Right atrium auricular region (tissue), 2 donors: ENCODE results near the gene UBE2L3. TPM values are rescaled to one million over a fixed set of nuclear protein-coding genes. Genes with fewer than 3 reads are reported as not detected.
"Not testable (repeated sequence)": the region's sequence is repeated elsewhere in the genome, so short reads cannot be mapped to it uniquely, and the experiment has no call there.

Source experiments
- DNase-seq: peaks from one replicate; pipeline ENCODE4 v3.0.0-alpha.2; 2019; ENCODE audit warnings: low spot score
- H3K27ac ChIP-seq, 2 donors: fragments of 200-600 bp; sonication (generic); 1 replicate in 1 of 2; 2 replicates in 1 of 2; pipeline ENCODE4 v1.5.1; 2016 to 2019
- H3K27me3 ChIP-seq, 2 donors: fragments of 200-600 bp; sonication (generic); one replicate each; pipeline versions ENCODE4 v1.5.1 to v1.6.0; 2017 to 2019
- H3K36me3 ChIP-seq: fragments of 200-600 bp; sonication (generic); one replicate; pipeline ENCODE4 v1.5.1; 2016
- H3K4me1 ChIP-seq, 2 donors: fragments of 200-600 bp; sonication (generic); one replicate each; pipeline versions ENCODE4 v1.5.1 to v1.6.0; 2017 to 2019
- H3K4me3 ChIP-seq, 2 donors: fragments of 200-600 bp; sonication (generic); 1 replicate in 1 of 2; 2 replicates in 1 of 2; pipeline ENCODE4 v1.5.1; 2017 to 2019; ENCODE audit warnings: mild to moderate bottlenecking in 1 of 2, moderate library complexity in 1 of 2
- H3K9me3 ChIP-seq, 2 donors: fragments of 200-600 bp; sonication (generic); one replicate each; pipeline ENCODE4 v1.5.1; 2019
- total RNA-seq, 2 donors: library from RNA; depleted of rRNA; stranded (reverse); fragments of >200 nt; gene quantifications; one replicate each; pipeline ENCODE4 v1.1.0, GENCODE V29; 2016
- TF ChIP-seq, protein P1 (sequence below), 2 donors: fragments of 200-600 bp; sonication (generic); IDR thresholded peaks; one replicate each; pipeline ENCODE4 v1.5.1; 2019; ENCODE audit warnings: antibody characterized with exemption in 2 of 2

UBE2L3 gene
- total RNA-seq, 2 donors from 2014 or later = 46.9 to 62.2 TPM

GRCh38 chr22:21560657-21561056 is 6.9 kb upstream of the UBE2L3 start:
- H3K9me3 ChIP-seq, H3K27ac ChIP-seq, H3K36me3 ChIP-seq, DNase-seq, H3K4me1 ChIP-seq, H3K4me3 ChIP-seq, H3K27me3 ChIP-seq: not testable (repeated sequence)

DNA sequence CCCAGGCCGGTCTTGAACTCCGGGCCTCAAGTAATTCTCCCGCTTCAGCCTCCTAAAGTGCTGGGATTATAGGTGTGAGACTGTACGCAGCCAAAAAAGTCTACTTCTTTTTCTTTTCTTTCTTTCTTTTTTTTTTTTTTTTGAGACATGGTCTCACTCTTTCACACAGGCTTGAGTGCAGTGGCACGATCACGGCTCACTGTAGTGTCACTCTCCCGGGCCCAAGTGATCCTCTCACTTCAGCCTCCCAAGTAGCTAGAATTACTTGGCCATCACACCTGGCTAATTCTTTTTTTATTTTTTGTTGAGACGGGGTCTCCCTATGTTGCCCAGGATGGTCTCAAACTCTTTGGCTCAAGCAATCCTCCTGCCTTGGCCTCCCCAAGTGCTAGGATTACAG is 3.6 kb upstream of the UBE2L3 start:
- no peak for DNase-seq
- H3K9me3 ChIP-seq = no peaks in the 10 kb centered on the region
- no peaks in the 10 kb centered on the region for H3K27me3 ChIP-seq
- H3K4me1 ChIP-seq = peaks cover 0 to 7% of the 10 kb centered on the region in 2 donors
- TF ChIP-seq, protein P1, sequence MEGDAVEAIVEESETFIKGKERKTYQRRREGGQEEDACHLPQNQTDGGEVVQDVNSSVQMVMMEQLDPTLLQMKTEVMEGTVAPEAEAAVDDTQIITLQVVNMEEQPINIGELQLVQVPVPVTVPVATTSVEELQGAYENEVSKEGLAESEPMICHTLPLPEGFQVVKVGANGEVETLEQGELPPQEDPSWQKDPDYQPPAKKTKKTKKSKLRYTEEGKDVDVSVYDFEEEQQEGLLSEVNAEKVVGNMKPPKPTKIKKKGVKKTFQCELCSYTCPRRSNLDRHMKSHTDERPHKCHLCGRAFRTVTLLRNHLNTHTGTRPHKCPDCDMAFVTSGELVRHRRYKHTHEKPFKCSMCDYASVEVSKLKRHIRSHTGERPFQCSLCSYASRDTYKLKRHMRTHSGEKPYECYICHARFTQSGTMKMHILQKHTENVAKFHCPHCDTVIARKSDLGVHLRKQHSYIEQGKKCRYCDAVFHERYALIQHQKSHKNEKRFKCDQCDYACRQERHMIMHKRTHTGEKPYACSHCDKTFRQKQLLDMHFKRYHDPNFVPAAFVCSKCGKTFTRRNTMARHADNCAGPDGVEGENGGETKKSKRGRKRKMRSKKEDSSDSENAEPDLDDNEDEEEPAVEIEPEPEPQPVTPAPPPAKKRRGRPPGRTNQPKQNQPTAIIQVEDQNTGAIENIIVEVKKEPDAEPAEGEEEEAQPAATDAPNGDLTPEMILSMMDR (IDR thresholded peaks at IDR 0.05) = no peak
- H3K4me3 ChIP-seq = no peak overlapping the region
- H3K36me3 ChIP-seq = no peaks in the 10 kb centered on the region
- no peak overlapping the region for H3K27ac ChIP-seq

DNA sequence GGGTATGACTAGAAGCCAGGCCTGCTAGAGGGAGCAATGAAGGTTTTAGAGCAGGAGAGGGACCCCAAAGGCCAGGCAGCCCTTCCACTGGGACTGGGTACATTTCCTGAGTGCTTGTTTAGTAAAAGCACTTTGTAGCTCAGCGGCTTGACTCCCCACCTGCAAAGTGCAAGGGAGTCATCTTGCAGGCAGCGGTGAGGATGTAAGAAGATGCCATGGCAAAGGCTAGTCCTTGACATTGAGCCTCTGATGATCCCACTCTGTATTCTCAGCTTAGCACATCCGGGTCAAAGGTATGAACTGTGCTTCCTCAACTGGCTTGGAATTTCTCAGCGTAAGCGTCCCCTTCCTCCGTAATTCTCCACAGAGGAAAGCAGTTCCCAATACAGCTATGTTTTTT is 3.1 kb upstream of the UBE2L3 start:
- Histone ChIP-seq H3K4me1 (peaks cover 0 to 12% of the 10 kb centered on the region in 2 donors), H3K27ac (no peak overlapping the region), H3K36me3 (no peaks in the 10 kb centered on the region), H3K4me3 (no peak overlapping the region), H3K9me3 (no peaks in the 10 kb centered on the region), H3K27me3 (no peaks in the 10 kb centered on the region)
- TF ChIP-seq, protein P1 (IDR thresholded peaks at IDR 0.05) = no peak
- DNase-seq = no peak

GRCh38 chr22:21568347-21569075 is 997 bp downstream of the UBE2L3 start:
- H3K9me3 ChIP-seq = no peaks in the 10 kb centered on the region
- H3K4me3 ChIP-seq = peak overlapping the region; percentile 70 to 77
- TF ChIP-seq, protein P1 (IDR thresholded peaks at IDR 0.05) = no peak
- peaks cover 0 to 44% of the 10 kb centered on the region in 2 donors for H3K4me1 ChIP-seq
- H3K27me3 ChIP-seq = no peaks in the 10 kb centered on the region
- H3K27ac ChIP-seq = peak overlapping the region; percentile 87 to 91
- DNase-seq = no peak
- no peaks in the 10 kb centered on the region for H3K36me3 ChIP-seq

DNA sequence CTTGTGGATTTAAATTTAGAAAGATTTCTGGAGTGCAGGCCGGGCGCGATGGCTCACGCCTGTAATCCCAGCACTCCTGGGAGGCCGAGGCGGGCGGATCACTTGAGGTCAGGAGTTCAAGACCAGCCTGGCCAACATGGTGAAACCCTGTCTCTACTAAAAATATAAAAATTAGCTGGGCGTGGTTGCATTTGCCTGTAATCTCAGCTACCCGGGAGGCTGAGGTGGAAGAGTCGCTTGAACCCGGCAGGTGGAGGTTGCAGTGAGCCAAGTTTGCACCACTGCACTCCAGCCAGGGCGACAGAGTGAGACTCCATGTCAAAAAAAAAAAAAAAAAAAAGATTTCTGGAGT is 1.5 kb downstream of the UBE2L3 start:
- Histone ChIP-seq H3K4me3 (peak overlapping the region; percentile 70 to 77), H3K27ac (peak overlapping the region in 1 of 2 donors; percentile 91), H3K4me1 (peaks cover 0 to 50% of the 10 kb centered on the region in 2 donors)
- DNase-seq, H3K36me3 ChIP-seq, H3K9me3 ChIP-seq, H3K27me3 ChIP-seq: not testable (repeated sequence)

DNA sequence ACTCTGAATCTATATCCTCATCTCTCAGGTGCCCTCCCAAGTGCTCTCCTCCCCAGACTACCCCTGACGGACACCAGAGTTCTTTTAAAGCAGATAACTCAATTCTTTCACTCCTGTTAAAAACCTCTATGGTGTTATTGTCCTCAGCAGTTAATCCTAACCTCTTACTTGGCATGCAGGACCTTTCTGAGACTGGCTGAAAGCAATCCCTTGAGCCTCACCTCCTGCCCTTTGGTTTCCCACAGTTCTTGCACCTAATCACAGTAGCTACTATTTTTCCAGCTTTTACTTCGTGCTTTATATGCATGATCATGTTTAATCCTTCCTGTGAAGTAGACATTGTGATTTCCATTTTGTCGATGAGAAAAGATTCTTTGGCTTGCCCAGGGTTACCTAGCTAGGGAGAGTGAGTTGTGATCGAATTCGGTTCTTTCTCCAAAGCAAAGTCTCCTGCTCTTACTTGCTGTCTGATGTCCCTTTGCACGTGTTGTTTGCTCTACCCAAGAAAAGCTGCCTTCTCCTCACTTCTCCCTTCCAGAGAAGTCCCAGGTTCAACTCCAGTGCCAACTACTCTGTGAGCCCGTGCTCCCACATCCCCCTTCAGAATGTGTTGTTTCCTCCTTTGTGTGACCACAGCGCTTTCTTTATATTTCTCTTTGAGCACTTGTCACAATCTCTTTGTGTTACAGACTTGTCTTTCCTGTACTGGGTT is 2.1 kb downstream of the UBE2L3 start:
- Histone ChIP-seq H3K27ac (no peak overlapping the region), H3K9me3 (no peaks in the 10 kb centered on the region), H3K36me3 (no peaks in the 10 kb centered on the region), H3K4me1 (peaks cover 0 to 55% of the 10 kb centered on the region in 2 donors), H3K4me3 (peak overlapping the region in 1 of 2 donors; percentile 77), H3K27me3 (no peaks in the 10 kb centered on the region)
- TF ChIP-seq, protein P1 (IDR thresholded peaks at IDR 0.05) = no peak
- DNase-seq = no peak
